ENCODE data around the gene FIG4. TPM values are rescaled to one million over a fixed set of nuclear protein-coding genes. Genes with fewer than 3 reads are reported as not detected.

The FIG4 gene
- total RNA-seq, 1 experiment from 2014 or later, result 15.7 TPM

- ATAC-seq (no peak), DNase-seq (ENCODE audit: low read depth, low spot score) (no peak)
- Histone ChIP-seq H3K79me2 (ENCODE audit: insufficient read depth, low read length) (no peaks in the 10 kb centered on the region), H3K9me2 (ENCODE audit: insufficient read depth) (no peaks in the 10 kb centered on the region), H2AFZ (ENCODE audit: low read depth, low read length, poor library complexity, severe bottlenecking) (no peak overlapping the region), H3K27ac (ENCODE audit: low read depth, low read length) (no peak overlapping the region), H3K9me3 (ENCODE audit: control insufficient read depth in 1 of 2, insufficient read depth in 1 of 2, low read depth in 1 of 2, low read length in 2 of 2) (no peaks in the 10 kb centered on the region), H3K27me3 (ENCODE audit: insufficient read depth, low read length) (no peaks in the 10 kb centered on the region), H4K20me1 (ENCODE audit: insufficient read depth) (no peaks in the 10 kb centered on the region), H3K36me3 (ENCODE audit: control insufficient read depth in 1 of 2, insufficient read depth in 2 of 2, low read length in 2 of 2) (no peaks in the 10 kb centered on the region), H3K4me3 (replicated peaks in 1 of 2; ENCODE audit: low read depth in 1 of 2, low read length in 2 of 2) (no peak overlapping the region), H3K9ac (ENCODE audit: low read length) (no peak overlapping the region), H3K4me1 (ENCODE audit: control insufficient read depth in 1 of 2, insufficient read depth in 2 of 2, low read length in 2 of 2) (no peaks in the 10 kb centered on the region), H3K4me2 (ENCODE audit: low read length) (no peak overlapping the region)
- ChIA-PET CTCF (no interaction called here), RAD21 (ENCODE audit: low non-redundant PET in 1 of 2, low total read pairs in 2 of 2, uncharacterized antibody in 2 of 2, unreplicated experiment in 2 of 2) (no interaction called here), POLR2A (no interaction called here)
- intact Hi-C loops (cut with micrococcal nuclease), result no loop called here
- TF ChIP-seq RAD21 (IDR thresholded peaks at IDR 0.05; ENCODE audit: low read depth) (no peak), CEBPB (IDR thresholded peaks at IDR 0.05; ENCODE audit: low read depth) (no peak), SRF (IDR thresholded peaks at IDR 0.05; ENCODE audit: low read depth) (no peak), EZH2 (IDR thresholded peaks at IDR 0.05) (no peak), POLR2AphosphoS5 (IDR thresholded peaks at IDR 0.05; ENCODE audit: low read depth, low read length) (no peak), REST (IDR thresholded peaks at IDR 0.05; ENCODE audit: low read depth) (no peak), CBX3 (IDR thresholded peaks at IDR 0.05; ENCODE audit: low read depth) (no peak), SIN3A (IDR thresholded peaks at IDR 0.05; ENCODE audit: low read depth) (no peak), TCF7L2 (IDR thresholded peaks at IDR 0.05; ENCODE audit: borderline replicate concordance, extremely low read depth, insufficient read depth, insufficient read length) (no peak), MAX (IDR thresholded peaks at IDR 0.05) (no peak), FOSL1 (IDR thresholded peaks at IDR 0.05; ENCODE audit: low read depth) (no peak), POLR2A (IDR thresholded peaks at IDR 0.05; ENCODE audit: borderline replicate concordance, extremely low read depth, insufficient read depth, insufficient read length) (no peak), ELF1 (IDR thresholded peaks at IDR 0.05; ENCODE audit: borderline replicate concordance, low read depth) (no peak), SP1 (IDR thresholded peaks at IDR 0.05; ENCODE audit: low read depth) (no peak)
- no TSS peak for BruUV-seq (replicated peaks)
Measured at GRCh38 chr6:109865968-109866367, 174.9 kb downstream of the FIG4 start.

Measured in HCT116 (cell line).